Left cardiac atrium (tissue), 4 donors: ENCODE data around the gene DMXL2. TPM values are rescaled to one million over a fixed set of nuclear protein-coding genes. Genes with fewer than 3 reads are reported as not detected.
"Not testable (repeated sequence)": the region's sequence is repeated elsewhere in the genome, so short reads cannot be mapped to it uniquely, and the experiment has no call there.

Experiments
- ATAC-seq, 2 donors: fragments of 200-7000 bp; cut with Tn5 transposase; one replicate each; pipeline ENCODE4 v1.9.1; 2020; ENCODE audit warnings: mild to moderate bottlenecking in 2 of 2, moderate library complexity in 2 of 2
- DNase-seq: peaks from one replicate; pipeline ENCODE4 v3.0.0-alpha.2; 2020
- intact Hi-C, 2 donors: fragments of 100-400 bp; cut with DNase I; formaldehyde crosslinking; loops; one replicate each; pipeline versions ENCODE4 v1.14.1 to v1.15.1; 2022 to 2023
- long read RNA-seq: library from polyadenylated mRNA; unstranded; transcript quantifications from one replicate; pipeline ENCODE4 v2.0.0, GENCODE V29; 2021
- total RNA-seq, 2 donors: library from RNA; stranded (reverse); fragmentation: NEBNext Ultra II Directional; extraction: Animal tissue kit (Norgen Biotek cat#: 25700); gene quantifications; one replicate each; pipeline ENCODE4 v1.2.1, GENCODE V29; 2021
- donor health status: DM: no; HTN: yes; CAD: no.
- donor health status: DM: no; HTN: yes; CAD: no; lungs with severe emphysema.
- donor health status: DM: yes; HTN: yes; CAD: no.
- donor health status: Dilated cardiomyopathy.

DMXL2 gene, protein sequence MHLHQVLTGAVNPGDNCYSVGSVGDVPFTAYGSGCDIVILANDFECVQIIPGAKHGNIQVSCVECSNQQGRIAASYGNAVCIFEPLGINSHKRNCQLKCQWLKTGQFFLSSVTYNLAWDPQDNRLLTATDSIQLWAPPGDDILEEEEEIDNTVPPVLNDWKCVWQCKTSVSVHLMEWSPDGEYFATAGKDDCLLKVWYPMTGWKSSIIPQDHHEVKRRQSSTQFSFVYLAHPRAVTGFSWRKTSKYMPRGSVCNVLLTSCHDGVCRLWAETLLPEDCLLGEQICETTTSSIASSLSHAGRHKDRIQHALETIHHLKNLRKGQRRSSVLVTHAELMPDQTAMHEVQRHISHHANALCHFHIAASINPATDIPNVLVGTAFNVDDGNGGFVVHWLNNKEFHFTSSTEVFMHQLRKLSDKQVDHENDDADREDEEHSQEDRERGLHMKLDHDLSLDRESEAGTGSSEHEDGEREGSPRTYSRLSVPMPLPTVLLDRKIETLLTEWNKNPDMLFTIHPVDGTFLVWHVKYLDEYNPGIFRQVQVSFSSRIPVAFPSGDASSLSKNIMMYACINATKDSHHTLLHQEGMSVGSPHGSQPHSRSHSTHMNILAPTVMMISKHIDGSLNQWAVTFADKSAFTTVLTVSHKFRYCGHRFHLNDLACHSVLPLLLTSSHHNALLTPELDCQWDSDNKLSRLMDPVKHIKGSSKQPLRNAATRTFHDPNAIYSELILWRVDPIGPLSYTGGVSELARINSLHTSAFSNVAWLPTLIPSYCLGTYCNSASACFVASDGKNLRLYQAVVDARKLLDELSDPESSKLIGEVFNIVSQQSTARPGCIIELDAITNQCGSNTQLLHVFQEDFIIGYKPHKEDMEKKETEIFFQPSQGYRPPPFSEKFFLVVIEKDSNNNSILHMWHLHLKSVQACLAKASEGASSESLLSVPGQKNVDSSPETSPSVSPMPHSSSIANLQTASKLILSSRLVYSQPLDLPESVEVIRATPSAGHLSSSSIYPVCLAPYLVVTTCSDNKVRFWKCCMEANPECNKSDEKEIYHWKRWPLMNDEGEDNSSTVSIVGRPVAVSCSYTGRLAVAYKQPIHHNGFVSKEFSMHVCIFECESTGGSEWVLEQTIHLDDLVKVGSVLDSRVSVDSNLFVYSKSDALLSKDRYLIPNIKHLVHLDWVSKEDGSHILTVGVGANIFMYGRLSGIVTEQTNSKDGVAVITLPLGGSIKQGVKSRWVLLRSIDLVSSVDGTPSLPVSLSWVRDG (N-terminal part only)
- 10 to 100 TPM; 11.3 to 17.6 TPM for total RNA-seq
- long read RNA-seq, partial matches to known transcripts: 2 of 3 reads
- long read RNA-seq, other reads (novel, unspliced or antisense): 0 of 3 reads

DNA sequence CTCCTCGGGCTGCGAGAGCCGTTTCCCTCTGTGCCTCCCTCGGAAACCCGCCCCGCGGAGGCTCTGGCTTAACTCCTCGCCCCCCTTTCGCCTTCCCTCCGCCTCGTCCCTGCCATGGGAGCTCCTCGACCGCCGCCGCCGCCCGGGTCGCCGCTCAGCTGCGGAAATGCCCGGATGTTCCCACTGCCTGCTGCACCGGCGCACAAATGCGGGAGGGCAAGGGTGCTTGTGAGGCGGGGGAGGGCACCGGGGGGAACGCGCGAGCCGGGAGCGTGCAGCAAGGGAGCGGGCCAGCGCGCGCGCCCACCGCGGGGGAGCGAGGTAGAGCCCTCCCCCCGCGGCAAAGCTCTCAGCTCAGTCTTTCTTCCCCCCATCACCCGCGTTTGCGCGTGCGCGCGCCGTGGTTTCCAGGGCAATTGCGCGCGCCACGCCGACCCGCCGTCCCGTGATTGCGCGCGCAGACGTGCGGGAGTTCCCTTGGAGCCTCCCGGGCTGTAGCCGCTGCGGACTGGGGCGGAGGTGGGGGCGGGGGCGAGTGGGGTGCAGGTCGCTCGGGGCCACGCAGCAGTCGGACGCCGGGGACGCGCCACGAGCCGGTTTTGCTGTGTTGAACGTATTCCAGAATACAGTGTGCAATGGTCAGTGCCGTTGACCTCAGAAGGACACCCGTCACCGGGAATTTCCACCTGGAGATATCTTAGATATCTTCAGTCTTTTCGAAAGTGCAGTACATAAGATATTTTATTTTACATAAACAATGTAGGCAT lies at the start of gene DMXL2:
TSS of gene DMXL2 (minus strand) at position 168 of the 767 bp plus-strand sequence. CDS start 226 bp downstream, outside the sequence.
- DNase-seq (peak; percentile 91), ATAC-seq (peak; percentile 88 to 91)
- intact Hi-C loops: no loop called here

DNA sequence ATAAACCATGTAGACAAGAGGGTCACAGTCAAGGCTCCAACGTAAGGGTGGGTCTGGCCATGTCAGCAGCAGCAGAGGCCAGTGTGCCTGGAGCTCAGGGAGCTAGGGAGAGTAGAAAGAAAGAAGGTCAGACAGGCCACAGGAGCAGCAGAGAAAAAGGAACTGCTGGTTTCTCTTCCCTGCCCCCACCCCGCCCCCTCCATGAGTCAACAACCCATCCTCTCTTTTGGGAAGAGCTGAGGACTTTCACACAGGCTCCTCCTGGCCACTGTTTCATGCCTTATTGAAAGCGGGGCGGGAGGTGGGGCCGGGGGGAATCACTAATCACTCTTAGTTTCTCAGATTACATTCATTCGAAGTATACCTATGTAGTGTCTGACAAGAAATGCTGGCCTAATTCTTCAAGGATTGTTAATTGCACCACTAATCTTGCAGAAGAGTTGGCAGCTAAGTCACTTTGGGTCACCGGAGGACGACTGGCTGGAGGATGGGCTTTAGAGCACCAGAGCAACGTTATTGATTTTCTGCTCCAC lies 49.6 kb upstream of the DMXL2 start:
- no peak for DNase-seq
- intact Hi-C loops: no loop called here
- ATAC-seq: peak in 1 of 2 donors; percentile 25

DNA sequence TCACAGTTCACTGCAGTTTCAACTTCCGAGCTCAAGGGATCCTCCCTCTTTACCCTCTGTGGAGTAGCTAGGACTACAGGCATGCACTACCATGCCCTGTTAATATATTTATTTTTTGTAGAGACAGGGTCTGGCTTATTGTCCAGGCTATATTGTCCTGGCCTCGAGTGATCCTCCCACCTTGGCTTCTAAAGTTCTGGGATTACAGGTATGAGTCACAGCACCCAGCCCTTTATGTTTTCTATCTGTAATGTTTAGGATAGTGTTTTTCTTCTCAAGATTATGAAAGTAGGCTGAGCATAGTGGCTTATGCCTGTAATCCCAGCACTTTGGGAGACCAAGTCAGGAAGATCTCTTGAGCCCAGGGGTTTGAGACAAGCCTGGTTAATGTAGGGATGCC lies 46.8 kb upstream of the DMXL2 start:
- ATAC-seq (no peak), DNase-seq (no peak)
- intact Hi-C loops: no loop called here

DNA sequence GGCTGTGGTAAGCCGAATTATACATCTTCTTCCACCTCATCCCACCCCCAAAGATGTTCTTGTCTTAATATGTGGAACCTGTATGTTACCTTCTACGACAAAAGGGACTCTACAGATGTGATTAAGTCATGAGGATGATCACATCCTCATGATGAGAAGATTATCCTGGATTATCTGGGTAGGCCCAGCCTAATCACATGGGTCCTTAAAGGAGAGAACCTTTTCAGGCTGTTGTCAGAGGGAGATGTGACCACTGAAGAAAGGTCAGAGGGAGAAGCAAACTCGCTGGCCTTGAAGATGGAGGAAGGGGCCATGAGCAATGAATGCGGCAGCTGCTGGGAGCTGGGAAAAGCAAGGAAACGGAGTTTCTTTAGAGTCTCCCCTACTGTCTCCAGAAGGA lies 45.9 kb upstream of the DMXL2 start:
- intact Hi-C loops: no loop called here
- no peak for ATAC-seq
- DNase-seq: no peak

DNA sequence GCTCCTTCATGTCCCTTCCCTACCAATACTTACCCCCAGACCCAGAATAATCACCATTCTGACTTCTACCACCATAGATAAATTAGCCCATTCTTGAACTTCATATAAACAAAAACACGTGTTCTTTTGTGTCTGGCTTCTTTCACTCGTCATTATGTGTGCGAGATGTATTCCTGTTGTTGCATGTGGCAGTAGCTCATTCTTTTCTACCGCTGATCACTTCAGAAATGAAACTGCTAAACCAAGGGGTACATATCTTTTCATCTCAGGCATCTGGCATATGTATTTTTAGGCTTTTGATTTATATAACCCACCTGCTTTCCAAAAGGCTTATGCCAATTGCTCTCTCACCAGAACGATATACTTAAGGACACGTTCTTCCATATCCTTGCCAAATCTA lies 44.9 kb upstream of the DMXL2 start:
- DNase-seq (no peak), ATAC-seq (no peak)
- intact Hi-C loops: no loop called here

DNA sequence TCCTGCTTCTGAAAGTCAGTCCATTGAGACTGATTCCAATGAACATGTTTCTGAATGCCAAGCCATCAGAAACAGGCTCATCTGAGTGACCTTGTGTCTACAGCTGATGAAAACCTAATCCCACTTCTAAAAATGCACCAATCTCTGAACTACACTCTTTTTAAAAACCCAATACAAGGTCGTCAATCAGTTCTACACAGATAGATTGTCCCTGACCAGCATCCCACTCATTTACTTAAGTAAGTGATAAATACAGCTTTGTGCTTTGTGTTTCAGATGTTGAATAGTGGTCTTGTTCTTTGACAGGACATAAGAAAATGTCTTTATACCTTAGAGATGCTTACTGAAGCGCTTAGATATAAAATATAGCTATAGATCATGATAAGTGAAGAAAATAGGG lies 38.5 kb upstream of the DMXL2 start:
- DNase-seq: no peak
- no peak for ATAC-seq
- intact Hi-C loops: no loop called here

DNA sequence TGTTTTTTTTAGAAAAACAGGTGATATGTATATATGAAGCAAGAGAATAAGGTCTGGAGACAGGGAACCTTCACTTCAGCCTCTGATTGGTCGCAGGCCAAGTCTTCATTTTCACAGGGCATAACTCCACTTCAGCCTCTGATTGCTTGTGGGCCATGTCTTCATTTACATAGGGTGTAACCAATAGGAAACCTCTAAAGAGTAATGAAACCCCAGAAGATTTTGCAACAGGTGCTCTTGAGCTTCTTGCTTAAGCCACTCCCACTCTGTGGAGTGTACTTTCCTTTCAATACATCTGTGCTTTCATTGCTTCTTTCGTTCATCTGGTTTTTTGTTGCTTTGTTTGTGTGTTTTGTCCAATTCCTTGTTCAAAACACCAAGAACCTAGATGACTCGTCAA lies 36.1 kb upstream of the DMXL2 start:
- DNase-seq (no peak), ATAC-seq (no peak)
- intact Hi-C loops: no loop called here

DNA sequence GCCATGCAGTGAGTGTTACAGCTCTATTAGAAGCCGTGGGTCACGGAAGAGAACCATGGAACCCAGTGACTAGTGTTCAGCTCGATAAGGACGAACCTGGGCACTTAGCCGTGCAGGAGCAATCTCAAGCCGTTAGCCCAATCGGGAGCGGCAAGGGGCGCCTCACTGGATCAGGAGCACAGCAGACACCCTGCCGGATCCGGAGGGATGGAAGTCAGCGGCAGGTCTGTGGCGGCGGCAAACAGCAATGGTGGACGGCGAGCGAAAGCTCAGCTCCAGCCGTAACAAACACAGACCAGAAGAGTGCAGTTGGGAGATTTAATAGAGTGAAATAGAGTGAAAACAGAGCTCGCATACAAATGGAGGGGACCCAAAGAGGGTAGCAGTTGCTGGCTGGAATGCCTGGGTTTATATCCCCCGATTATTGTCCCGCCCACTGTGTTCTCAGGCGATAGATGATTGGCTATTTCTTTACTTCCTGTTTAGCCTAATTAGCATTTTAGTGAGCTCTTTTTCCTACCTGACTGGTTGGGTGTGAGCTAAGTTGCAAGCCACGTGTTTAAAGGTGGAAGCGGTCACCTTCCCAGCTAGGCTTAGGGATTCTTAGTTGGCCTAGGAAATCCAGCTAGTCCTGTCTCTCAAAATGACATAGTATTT lies 33.0 kb upstream of the DMXL2 start:
- intact Hi-C loops, DNase-seq, ATAC-seq: not testable (repeated sequence)

DNA sequence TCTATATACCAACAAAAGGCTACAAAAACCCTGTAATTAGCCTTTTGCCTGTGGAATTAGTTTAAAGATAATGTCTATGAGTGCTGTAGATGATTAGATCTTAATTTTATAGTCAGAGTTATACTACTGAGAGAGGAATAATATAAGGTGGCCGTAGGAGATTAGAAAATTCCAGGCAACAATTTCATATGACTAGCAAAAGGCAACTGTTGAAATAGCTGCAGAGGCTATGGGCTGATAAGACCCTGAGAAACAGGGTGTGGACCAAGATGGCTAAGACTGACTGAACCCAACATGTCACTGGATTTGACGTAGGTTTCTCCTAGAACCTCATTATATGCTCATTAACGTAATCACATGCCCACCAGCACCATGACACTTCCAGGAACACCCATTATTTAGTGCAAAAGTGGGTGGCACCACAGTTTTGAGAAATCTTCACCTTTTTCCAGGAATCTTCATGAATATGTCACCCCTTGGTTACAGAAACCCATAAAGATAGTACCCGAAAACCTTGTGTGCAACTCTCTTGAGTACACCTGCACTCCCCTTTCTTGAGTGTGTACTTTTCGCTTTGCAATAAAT lies 29.6 kb upstream of the DMXL2 start:
- no peak for ATAC-seq
- no peak for DNase-seq
- intact Hi-C loops: no loop called here

DNA sequence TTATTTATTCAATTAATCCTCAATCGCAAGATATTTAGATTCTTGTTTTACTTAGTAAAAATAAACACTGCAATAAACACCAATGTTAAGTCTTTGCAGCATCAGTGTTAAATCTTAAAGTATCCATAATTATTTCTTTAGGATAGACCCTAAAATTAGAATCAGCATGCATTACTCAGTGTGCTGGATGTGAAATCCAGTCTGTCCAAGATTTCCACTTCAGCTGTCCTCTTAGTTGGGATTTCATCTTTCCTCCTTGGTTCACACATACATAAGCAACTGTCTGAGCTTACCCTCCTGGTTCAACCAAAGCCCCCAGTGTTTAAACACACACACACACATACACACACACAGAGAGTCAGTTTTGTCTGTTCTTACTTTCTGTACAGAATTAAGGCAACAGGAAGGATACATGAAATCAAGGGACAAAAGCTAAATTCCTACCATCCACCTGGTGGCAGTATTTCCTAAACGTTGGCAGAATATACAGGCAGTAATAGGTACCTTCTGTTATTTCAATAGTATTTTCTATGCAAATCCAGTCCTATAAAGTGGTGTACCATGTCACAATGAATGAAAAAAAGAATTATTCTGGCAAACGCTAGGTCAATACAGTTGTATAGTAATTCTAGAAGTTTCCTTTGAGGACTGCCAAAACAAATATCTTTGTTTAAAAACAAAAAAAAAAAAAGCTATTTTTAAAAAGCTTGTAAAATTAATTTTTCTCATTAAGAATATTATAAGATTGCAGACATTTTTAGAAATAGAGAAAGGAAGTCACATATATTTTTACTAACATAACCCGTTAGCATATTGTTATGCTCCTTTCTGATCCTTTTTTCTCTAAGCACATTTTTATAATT lies 27.3 kb upstream of the DMXL2 start:
- intact Hi-C loops: loop anchor here (1.0 to 5.0 kb wide), 2 partner anchors 126 to 127 kb away; no protein-coding TSS in a partner anchor
- DNase-seq (no peak), ATAC-seq (peak; percentile 72 to 83)

DNA sequence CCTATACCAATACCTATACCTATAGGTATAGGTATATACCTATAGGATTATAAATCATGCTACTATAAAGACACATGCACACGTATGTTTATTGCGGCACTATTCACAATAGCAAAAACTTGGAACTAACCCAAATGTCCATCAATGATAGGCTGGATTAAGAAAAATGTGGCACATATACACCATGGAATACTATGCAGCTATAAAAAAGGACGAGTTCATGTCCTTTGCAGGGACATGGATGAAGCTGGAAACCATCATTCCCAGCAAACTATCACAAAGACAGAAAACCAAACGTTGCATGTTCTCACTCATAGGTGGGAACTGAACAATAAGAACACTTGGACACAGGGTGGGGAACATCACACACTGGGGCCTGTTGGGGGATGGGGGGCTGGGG lies 26.1 kb upstream of the DMXL2 start:
- intact Hi-C loops: loop anchor here in 1 of 2 donors (5.0 kb wide), 1 partner anchor 129 kb away; no protein-coding TSS in a partner anchor
- not testable (repeated sequence) for ATAC-seq

DNA sequence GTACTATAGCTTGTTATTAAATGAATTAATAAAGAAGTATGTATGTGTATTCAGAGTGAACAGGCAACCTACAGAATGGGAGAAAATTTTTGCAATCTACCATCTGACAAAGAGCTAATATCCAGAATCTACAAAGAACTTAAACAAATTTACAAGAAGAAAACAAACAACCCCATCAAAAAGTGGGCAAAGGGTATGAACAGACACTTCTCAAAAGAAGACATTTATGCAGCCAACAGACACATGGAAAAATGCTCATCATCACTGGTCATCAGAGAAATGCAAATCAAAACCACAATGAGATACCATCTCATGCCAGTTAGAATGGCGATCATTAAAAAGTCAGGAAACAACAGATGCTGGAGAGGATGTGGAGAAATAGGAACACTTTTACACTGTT lies 25.5 kb upstream of the DMXL2 start:
- intact Hi-C loops: loop anchor here in 1 of 2 donors (5.0 kb wide), 1 partner anchor 129 kb away; no protein-coding TSS in a partner anchor
- DNase-seq, ATAC-seq: not testable (repeated sequence)

More for the DNA sequence above, 26.1 kb upstream of the DMXL2 start:
- not testable (repeated sequence) for DNase-seq

DNA sequence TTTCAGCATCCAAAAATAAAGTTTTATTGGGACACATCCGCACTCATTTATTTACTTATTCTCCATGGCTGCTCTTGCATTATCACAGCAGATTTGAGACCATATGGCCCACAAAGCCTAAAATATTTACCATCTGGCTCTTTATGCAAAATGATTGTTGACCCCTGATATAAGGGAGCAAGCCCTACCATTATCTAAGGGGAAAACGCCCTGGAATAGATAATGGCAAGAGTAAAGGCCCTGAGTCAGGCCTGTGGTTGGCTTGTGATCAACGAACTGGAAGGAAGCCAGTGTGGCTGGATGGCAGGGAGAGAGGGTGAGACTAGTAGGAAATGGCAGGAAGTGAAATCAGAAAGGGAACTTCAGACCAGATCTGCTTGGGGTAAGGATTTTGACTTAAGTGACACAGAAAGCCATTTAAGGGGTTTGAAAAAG lies 24.6 kb upstream of the DMXL2 start:
- intact Hi-C loops: loop anchor here in 1 of 2 donors (5.0 kb wide), 1 partner anchor 130 kb away; no protein-coding TSS in a partner anchor
- DNase-seq (peak; percentile 39), ATAC-seq (peak; percentile 44 to 89)

DNA sequence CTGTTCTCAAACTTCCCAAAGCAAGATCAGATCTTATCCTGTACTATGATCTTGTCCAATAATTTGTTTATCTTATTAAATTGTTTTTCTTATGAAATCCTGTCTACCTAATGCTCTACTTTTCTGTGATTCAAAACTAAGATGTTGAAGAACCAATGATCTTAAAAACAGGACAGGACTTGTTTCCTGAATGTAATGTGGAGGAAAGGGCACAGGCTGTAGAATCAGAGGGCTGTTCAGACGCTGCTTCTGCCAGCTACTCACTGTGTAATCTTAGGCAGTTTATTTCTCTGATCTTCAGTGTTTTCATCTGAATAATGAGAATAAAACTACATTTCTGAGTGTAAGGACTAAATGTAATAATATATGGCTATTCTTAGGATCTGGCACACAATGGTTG lies 20.1 kb upstream of the DMXL2 start:
- DNase-seq (no peak), ATAC-seq (no peak)
- intact Hi-C loops: no loop called here

DNA sequence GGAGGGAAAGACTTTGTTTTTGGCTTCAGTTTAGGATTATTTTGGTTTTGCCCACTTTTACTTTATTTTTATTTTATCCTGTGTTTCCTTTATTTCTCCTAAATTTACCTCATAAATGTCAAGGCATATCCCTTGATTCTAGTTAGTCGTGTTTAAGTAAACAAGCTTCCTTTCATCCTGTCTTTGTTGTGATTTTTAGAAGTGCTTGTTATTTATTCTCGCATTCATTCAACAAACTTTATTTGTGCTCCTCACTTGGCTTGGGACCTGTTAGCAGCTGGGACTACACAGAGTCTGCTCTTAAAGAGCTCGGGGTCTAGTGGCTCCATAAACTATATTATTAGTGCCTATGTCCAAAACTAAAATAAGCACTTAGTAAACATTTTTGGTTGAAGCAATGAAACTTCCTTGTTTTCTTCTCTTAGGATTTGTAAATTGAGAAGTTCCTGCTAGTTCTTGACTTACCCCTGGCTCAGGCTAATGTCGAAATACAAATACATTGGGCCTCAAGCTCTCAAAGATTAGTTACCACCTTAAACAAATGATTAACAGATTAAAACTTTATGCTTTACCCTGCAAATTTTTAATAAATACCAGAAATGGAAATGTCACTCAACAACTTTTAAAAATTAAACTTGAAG lies 19.0 kb upstream of the DMXL2 start:
- intact Hi-C loops: no loop called here
- DNase-seq (no peak), ATAC-seq (no peak)
